T-helper 1 cell treated with Interleukin-12 subunit alpha and Interleukin-12 subunit beta and Interleukin-4 antibody, amounts not matched to agents 30 μg/mL and 1 μg/mL, for 36 hours (primary cell): ENCODE results near the gene CD9.

Source experiments
- H3K27ac Mint-ChIP-seq: one replicate; pipeline ENCODE4 v1.8.0; 2021; ENCODE audit warnings: mild to moderate bottlenecking, mixed read lengths
- H3K27me3 Mint-ChIP-seq: one replicate; pipeline ENCODE4 v1.8.0; 2021; ENCODE audit warnings: low read depth, mixed read lengths
- H3K36me3 Mint-ChIP-seq: one replicate; pipeline ENCODE4 v1.8.0; 2021; ENCODE audit warnings: low read depth, mixed read lengths
- H3K4me1 Mint-ChIP-seq: one replicate; pipeline ENCODE4 v1.8.0; 2021; ENCODE audit warnings: low read depth, mixed read lengths
- H3K4me3 Mint-ChIP-seq: one replicate; pipeline ENCODE4 v1.8.0; 2021; ENCODE audit warnings: mild to moderate bottlenecking, moderate library complexity, mixed read lengths
- H3K9me3 Mint-ChIP-seq: one replicate; pipeline ENCODE4 v1.8.0; 2021; ENCODE audit warnings: mixed read lengths

Gene CD9

GRCh38 chr12:6257007-6257406 lies 56.8 kb downstream of the CD9 start:
- Mint-ChIP-seq H3K36me3 (no peaks in the 10 kb centered on the region), H3K9me3 (no peaks in the 10 kb centered on the region), H3K4me1 (no peaks in the 10 kb centered on the region), H3K27me3 (peaks cover 3% of the 10 kb centered on the region), H3K4me3 (no peak overlapping the region), H3K27ac (no peak overlapping the region)

- no peak overlapping the region for H3K4me3 Mint-ChIP-seq
- H3K27me3 Mint-ChIP-seq: peaks cover 3% of the 10 kb centered on the region
- no peaks in the 10 kb centered on the region for H3K36me3 Mint-ChIP-seq
- no peak overlapping the region for H3K27ac Mint-ChIP-seq
- H3K4me1 Mint-ChIP-seq: peaks cover 2% of the 10 kb centered on the region
- H3K9me3 Mint-ChIP-seq: no peaks in the 10 kb centered on the region
These were observed 62.0 kb downstream of the CD9 start for GRCh38 chr12:6262211-6262610.

GRCh38 chr12:6262623-6263022 lies 62.4 kb downstream of the CD9 start:
- Mint-ChIP-seq H3K4me3 (no peak overlapping the region), H3K27ac (no peak overlapping the region), H3K27me3 (peaks cover 3% of the 10 kb centered on the region), H3K9me3 (no peaks in the 10 kb centered on the region), H3K36me3 (no peaks in the 10 kb centered on the region), H3K4me1 (peaks cover 2% of the 10 kb centered on the region)

GRCh38 chr12:6263931-6264330 lies 63.7 kb downstream of the CD9 start:
- H3K9me3 Mint-ChIP-seq: no peaks in the 10 kb centered on the region
- peaks cover 1% of the 10 kb centered on the region for H3K27me3 Mint-ChIP-seq
- no peaks in the 10 kb centered on the region for H3K36me3 Mint-ChIP-seq
- no peak overlapping the region for H3K4me3 Mint-ChIP-seq
- no peak overlapping the region for H3K27ac Mint-ChIP-seq
- H3K4me1 Mint-ChIP-seq: peaks cover 2% of the 10 kb centered on the region

GRCh38 chr12:6264402-6265037 lies 64.3 kb downstream of the CD9 start:
- Mint-ChIP-seq H3K4me3 (no peak overlapping the region), H3K9me3 (no peaks in the 10 kb centered on the region), H3K36me3 (no peaks in the 10 kb centered on the region), H3K4me1 (peaks cover 2% of the 10 kb centered on the region), H3K27me3 (no peaks in the 10 kb centered on the region), H3K27ac (no peak overlapping the region)

- no peaks in the 10 kb centered on the region for H3K36me3 Mint-ChIP-seq
- H3K4me1 Mint-ChIP-seq: peaks cover 2% of the 10 kb centered on the region
- H3K27me3 Mint-ChIP-seq: no peaks in the 10 kb centered on the region
- no peak overlapping the region for H3K4me3 Mint-ChIP-seq
- no peaks in the 10 kb centered on the region for H3K9me3 Mint-ChIP-seq
- no peak overlapping the region for H3K27ac Mint-ChIP-seq
These were observed 64.8 kb downstream of the CD9 start for GRCh38 chr12:6265038-6265405.

GRCh38 chr12:6266541-6266966 lies 66.4 kb downstream of the CD9 start:
- Mint-ChIP-seq H3K27ac (no peak overlapping the region), H3K4me1 (peaks cover 2% of the 10 kb centered on the region), H3K9me3 (no peaks in the 10 kb centered on the region), H3K4me3 (no peak overlapping the region), H3K27me3 (no peaks in the 10 kb centered on the region), H3K36me3 (no peaks in the 10 kb centered on the region)

- H3K9me3 Mint-ChIP-seq: no peaks in the 10 kb centered on the region
- H3K4me3 Mint-ChIP-seq: no peak overlapping the region
- no peak overlapping the region for H3K27ac Mint-ChIP-seq
- H3K27me3 Mint-ChIP-seq: no peaks in the 10 kb centered on the region
- no peaks in the 10 kb centered on the region for H3K36me3 Mint-ChIP-seq
- H3K4me1 Mint-ChIP-seq: peaks cover 2% of the 10 kb centered on the region
These were observed 66.9 kb downstream of the CD9 start for GRCh38 chr12:6266971-6267721.

- Mint-ChIP-seq H3K27ac (no peak overlapping the region), H3K9me3 (no peaks in the 10 kb centered on the region), H3K4me1 (peaks cover 2% of the 10 kb centered on the region), H3K4me3 (no peak overlapping the region), H3K27me3 (no peaks in the 10 kb centered on the region), H3K36me3 (no peaks in the 10 kb centered on the region)
These were observed 68.4 kb downstream of the CD9 start for GRCh38 chr12:6268484-6269157.

GRCh38 chr12:6269986-6270385 lies 69.8 kb downstream of the CD9 start:
- Mint-ChIP-seq H3K9me3 (no peaks in the 10 kb centered on the region), H3K27me3 (peaks cover 6% of the 10 kb centered on the region), H3K36me3 (no peaks in the 10 kb centered on the region), H3K27ac (no peak overlapping the region), H3K4me1 (peaks cover 2% of the 10 kb centered on the region), H3K4me3 (no peak overlapping the region)

- Mint-ChIP-seq H3K9me3 (no peaks in the 10 kb centered on the region), H3K27ac (no peak overlapping the region), H3K4me1 (peaks cover 2% of the 10 kb centered on the region), H3K4me3 (no peak overlapping the region), H3K36me3 (no peaks in the 10 kb centered on the region), H3K27me3 (peaks cover 17% of the 10 kb centered on the region)
These were observed 71.1 kb downstream of the CD9 start for GRCh38 chr12:6271281-6271680.

GRCh38 chr12:6272300-6273204 lies 72.4 kb downstream of the CD9 start:
- Mint-ChIP-seq H3K27ac (no peak overlapping the region), H3K9me3 (no peaks in the 10 kb centered on the region), H3K27me3 (peaks cover 27% of the 10 kb centered on the region)

GRCh38 chr12:6273205-6273540 lies 73.0 kb downstream of the CD9 start:
- Mint-ChIP-seq H3K4me1 (peaks cover 7% of the 10 kb centered on the region), H3K27me3 (peaks cover 27% of the 10 kb centered on the region), H3K36me3 (no peaks in the 10 kb centered on the region), H3K9me3 (no peaks in the 10 kb centered on the region), H3K27ac (no peak overlapping the region), H3K4me3 (no peak overlapping the region)

More at GRCh38 chr12:6272300-6273204, 72.4 kb downstream of the CD9 start:
- Mint-ChIP-seq H3K4me3 (no peak overlapping the region), H3K36me3 (no peaks in the 10 kb centered on the region), H3K4me1 (peaks cover 2% of the 10 kb centered on the region)

- Mint-ChIP-seq H3K27me3 (peaks cover 27% of the 10 kb centered on the region), H3K4me1 (peaks cover 8% of the 10 kb centered on the region), H3K4me3 (no peak overlapping the region), H3K9me3 (no peaks in the 10 kb centered on the region), H3K36me3 (no peaks in the 10 kb centered on the region), H3K27ac (no peak overlapping the region)
These were observed 73.5 kb downstream of the CD9 start for GRCh38 chr12:6273541-6274230.
